ENCODE results near the gene CFAP221.

Gene CFAP221

DNA sequence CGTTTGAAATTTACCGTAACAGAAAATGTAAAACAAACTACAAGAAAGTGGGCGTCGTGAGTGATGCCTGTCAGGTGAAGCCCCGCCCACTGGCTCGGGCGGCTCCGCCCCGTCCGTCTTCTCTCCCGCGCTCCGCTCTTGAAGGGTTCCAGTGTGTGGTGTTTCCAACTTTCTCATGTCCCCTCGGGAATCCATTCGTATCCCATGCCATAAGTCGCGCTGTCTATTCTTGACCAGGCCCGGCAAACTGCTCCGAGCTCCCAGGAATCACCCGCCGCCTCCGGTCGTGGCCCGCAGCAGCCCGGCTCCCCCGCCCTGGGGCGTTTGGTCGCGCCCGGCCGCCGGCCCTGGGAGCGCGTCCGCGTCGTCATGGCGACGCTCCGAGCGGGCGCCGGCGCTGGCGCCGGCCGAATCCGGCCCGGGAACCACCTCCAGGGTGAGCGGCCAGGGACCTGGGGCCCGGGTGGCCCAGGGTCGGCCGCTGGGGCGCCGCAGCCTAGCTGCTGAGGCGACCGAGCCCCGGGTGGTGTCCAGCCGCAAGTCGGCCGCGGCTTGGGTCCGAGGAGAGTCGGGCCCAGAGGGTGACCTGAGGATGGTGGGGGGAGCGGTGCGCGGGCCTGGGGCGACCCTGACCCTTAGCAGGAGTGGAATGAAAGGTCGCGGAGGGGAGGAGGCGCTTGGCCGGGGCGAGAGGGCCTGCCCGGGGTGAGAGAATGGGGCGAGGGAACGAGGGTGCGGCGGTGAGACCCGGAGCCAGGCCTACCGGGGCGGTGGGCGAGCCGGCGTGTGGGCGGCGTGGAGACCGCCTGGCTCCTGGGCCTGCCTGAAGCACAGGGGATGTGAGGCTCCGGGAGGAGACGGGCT, at the start of gene CFAP221:
CFAP221 (plus strand) TSS at position 375 of the 864 bp plus-strand sequence. CDS start 1,683 bp downstream, outside the sequence.
- DNase-seq, result peak; percentile 24

DNA sequence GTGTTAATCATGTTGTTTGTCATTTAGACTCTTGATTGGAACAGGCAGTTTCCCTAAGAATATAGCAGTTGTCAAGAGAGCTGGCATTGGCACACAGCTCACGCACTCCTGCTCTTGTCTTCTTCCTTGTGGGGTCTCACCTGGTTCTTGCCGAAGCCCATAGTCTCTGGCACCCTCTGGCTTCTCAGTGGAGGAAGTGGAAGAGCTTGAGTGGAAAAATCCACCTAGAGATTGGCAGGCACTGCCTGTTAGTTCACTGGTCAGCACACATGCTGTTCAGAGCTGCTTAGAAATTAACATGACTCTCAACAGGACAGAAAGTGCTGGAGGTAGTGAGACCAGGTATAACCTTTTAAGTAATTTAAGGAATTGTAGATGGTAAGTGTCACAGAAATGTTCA, 48.3 kb upstream of the CFAP221 start:
- no peak for DNase-seq

DNA sequence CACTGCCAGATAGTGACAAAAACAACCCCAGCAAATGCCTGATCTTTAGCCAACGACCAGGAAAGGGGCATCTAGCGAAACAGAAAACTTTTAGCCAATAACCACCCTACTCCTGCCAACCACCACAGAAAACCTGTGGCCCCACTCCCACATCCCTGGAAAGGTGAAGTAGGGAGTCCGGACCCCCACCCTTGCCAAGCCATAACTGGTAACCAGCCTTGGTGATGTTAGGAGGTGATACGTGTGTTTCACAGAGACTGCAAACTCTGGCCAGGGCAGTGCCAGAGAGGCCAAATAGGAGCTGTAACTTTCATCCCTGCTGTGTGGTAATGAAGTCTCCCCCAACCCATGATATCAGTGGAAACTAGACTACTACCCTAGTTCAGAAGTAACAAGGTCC, 47.6 kb upstream of the CFAP221 start:
- DNase-seq, result no peak

- DNase-seq, result no peak
Observed at GRCh38 chr2:119508756-119509155, 35.5 kb upstream of the CFAP221 start.

- no peak for DNase-seq
Observed at GRCh38 chr2:119511989-119512388, 32.3 kb upstream of the CFAP221 start.

- no peak for DNase-seq
Observed at GRCh38 chr2:119512946-119513345, 31.3 kb upstream of the CFAP221 start.

DNA sequence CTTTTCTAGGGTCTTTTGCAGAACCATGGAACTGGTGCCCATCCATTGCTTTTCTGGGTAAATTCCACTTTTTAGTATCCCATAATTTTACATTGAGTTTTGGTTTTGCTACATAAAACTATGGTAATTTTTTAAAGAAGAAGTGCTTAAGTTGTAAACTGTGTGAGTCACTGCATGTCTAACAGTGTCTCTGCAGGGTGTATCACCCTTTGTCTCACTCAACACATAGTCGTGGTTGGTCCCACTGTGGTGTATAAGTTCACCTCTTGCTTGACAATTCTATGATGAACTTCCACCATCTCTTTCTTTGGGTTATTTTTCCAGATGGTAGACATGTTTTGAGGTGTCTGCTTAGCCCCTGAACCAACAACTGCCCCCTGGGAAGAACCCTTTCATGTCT, 30.4 kb upstream of the CFAP221 start:
- no peak for DNase-seq

DNA sequence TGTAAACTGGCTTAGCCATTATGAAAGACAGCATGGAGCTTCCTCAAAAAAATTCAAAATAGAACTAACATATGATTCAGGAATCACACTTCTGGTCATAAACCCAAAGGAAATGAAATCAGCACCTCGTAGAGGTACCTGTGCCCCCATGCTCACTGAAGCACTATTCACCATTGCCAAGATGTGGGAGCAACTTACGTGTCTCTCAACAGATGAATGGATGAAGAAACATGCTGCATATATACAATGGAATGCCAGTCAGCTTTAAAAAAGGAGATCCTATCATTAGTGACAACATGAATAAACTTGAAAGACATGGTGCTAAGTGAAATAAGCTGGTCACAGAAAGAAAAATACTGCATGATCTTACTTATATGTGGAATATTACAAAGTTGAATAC, 28.1 kb upstream of the CFAP221 start:
- DNase-seq, result no peak

- no peak for DNase-seq
Observed at GRCh38 chr2:119517433-119517832, 26.8 kb upstream of the CFAP221 start.

GRCh38 chr2:119518401-119519056, 25.7 kb upstream of the CFAP221 start:
- no peak for DNase-seq

- no peak for DNase-seq
Observed at GRCh38 chr2:119519057-119519408, 25.2 kb upstream of the CFAP221 start.

- no peak for DNase-seq
Observed at GRCh38 chr2:119520696-119521432, 23.4 kb upstream of the CFAP221 start.

DNA sequence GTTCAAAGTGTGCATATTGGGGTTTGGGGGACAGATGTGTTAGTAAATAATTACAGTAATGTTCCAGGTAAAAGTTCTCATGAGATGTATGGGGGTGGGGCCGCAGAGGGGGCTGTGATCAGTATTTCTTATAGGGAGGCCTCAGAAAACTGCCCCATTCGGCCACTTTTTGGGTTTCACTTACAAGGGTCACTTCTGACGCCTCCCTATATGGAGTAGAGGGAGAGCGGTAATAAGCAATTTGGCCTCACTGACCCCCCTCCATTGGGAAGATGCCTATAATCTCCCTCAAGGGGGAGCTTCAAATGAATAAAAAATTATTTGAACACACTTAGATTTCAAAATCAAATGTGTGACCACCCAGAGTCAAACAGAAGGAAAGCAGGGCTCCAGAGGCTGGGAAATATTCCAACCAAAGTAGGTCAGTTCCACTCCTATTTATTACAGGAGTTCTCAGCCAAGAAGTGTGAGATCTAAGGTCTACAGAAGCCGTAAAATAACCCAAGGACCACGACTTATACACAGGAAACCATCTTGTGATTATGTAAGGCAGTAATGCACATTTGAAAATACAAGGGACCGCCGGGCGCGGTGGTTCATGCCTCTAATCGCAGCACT, 22.7 kb upstream of the CFAP221 start:
- no peak for DNase-seq

DNA sequence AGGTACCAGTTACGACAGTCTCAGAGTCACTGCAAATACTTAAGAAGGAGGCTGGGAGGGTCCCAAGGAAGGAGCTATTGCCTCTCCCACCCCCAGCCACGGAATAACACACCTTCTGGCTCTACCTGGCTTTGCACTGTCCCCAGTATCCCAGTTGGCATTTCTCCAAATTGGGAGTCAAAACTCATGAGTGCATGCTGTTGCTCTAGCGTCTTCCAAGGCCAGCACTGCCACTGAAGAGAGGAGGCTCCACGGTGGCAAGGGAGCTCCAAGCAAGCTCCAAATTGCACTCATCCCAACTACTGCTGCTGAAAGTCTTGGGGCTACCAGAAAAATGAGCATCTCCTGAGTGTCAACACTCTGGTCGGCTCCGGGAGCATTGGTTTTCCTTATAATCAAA, 21.6 kb upstream of the CFAP221 start:
- DNase-seq, result no peak

DNA sequence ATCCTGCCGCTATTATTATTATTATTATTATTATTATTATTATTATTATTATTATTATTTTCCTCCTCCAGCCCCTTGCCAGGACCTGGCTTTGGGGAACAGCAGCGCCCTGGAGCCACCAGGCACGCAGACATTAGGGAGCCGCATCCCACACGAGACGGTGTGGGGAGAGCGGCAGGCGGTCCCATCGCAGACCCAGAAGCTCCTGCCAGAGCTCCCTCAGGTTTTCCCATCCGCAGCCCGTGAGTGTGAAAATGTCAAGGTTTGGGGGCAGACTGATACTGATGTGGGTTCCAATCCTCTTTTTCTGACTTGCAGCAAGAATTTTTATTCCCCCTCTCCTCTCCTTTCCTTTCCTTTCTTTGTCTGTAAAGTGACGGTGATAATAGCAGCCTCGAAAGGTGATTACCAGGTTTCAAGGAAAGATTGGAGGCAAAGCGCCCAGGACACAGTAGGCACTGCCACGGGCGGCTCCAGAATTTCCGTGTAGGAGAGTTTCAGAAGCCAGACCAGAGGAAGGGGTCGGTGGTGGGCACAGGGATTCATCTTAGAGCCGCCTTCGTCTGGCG, 20.8 kb upstream of the CFAP221 start:
- DNase-seq, result no peak

DNA sequence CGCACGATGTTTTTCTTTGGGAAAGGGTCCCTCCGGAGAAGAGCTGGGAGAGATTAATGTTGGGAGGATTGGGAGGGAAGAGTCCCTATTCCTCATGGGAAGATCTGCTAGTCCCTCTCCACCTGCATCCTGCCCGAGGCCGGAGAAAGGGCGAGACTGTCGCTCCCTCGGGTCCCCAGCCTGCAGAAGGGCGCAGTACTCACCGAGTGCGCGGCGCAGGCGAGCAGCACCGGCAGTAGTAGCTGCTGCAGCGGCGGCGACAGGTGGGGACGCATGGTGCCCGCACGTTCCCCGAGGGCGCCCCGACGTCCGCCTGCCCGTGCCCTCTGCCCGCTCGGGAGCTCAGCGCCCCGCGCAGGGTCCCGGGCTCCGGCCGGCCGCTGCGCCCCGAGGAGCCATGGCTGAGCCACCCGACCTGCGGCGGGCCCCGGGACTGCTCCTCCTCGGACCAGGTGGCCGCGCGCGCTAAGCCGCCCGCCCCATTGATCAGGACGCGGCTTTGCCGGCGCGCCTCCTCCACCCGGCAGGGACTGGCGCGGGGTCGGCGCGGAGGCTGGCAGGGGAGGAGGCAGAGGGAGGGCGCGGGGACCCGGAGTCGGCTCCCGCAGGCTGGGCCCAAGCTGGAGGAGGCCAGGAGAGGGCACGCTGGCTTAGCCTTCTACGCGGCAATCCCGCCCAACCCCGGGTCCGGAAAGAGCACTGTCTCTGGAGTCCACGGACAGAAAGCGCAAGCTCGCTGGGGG, 20.1 kb upstream of the CFAP221 start, which contains the start of gene SCTR:
SCTR (minus strand) TSS at position 532 of the 743 bp plus-strand sequence; CDS start at position 275, 257 bp downstream.
- DNase-seq, result no peak

DNA sequence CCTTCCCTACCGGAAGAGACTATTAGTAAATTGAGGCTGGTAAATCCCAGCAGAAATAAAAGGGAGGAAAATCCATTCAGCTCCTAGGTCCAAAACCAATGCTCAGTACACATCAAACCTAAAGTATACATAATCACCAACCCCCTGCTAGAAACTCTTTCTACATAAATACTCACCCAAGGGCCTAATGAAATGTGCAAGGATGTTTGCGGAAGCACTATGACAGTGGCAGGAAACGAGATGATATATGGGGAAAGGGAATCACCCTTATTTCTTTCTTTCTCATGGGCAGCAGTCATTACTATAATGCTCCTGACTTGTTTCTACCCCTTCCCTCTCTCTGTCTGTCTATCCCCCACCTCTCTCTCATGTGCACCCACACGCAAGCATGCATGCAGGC, 18.6 kb upstream of the CFAP221 start:
- DNase-seq, result no peak

- DNase-seq, result no peak
Observed at GRCh38 chr2:119527999-119528398, 16.2 kb upstream of the CFAP221 start.

GRCh38 chr2:119531292-119531691, 13.0 kb upstream of the CFAP221 start:
- no peak for DNase-seq

DNA sequence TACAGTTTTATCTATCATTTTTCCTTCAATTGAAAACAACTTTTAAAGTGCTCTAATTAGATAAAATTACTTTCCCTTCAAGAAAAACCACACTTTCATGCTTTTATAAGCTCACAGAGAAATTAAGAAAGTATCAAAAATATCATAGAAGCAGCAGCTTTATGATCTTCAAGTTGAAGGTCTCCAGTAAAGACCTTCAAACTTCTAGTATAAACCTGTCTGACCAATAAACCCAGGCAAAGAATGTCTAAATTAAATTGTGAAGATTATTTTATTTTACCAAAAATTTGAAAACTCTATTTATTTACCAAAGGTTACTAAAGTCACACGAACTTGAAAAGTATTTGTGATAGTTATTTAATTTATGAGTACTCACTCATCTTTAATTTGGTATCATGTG, 10.7 kb upstream of the CFAP221 start:
- no peak for DNase-seq

DNA sequence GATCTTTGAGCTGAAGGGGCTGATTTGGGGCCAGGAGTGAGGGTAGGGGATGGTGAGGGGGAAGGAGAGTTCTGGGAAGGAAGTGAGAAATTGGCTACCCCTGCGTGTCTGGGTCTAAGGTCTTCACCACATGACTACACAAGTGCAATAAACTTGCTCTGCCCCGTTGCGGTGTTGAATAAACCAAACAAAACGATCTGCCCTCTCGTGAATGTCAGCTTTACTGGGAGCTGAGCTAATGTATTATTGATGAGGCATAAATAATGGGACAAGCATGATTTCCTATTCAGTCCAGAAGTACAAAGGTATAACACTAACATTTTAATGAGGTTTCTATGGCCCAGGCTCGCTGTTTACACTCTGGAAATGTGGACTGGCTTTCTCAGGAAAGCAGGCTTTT, 8.0 kb upstream of the CFAP221 start:
- no peak for DNase-seq

- no peak for DNase-seq
Observed at GRCh38 chr2:119536707-119537106, 7.5 kb upstream of the CFAP221 start.
